Measurements from ENCODE around the gene MT1A. TPM values are rescaled to one million over a fixed set of nuclear protein-coding genes. Genes with fewer than 3 reads are reported as not detected.

MT1A gene
- total RNA-seq, 1 experiment from 2014 or later = not detected

- Histone ChIP-seq H3K27me3 (no peaks in the 10 kb centered on the region), H3K4me1 (peaks cover 34% of the 10 kb centered on the region), H3K4me3 (peak overlapping the region; percentile 28), H3K27ac (peak overlapping the region; percentile 89), H3K9me3 (replicated peaks) (no peaks in the 10 kb centered on the region), H3K36me3 (no peaks in the 10 kb centered on the region)
- peak; percentile 74 to 79 for DNase-seq
Measured at GRCh38 chr16:56607109-56607618, 31.3 kb upstream of the MT1A start.

GRCh38 chr16:56607675-56608042 is 30.8 kb upstream of the MT1A start:
- H3K27ac ChIP-seq = peak overlapping the region; percentile 89
- H3K36me3 ChIP-seq = no peaks in the 10 kb centered on the region
- no peak for DNase-seq
- no peaks in the 10 kb centered on the region for H3K27me3 ChIP-seq
- no peaks in the 10 kb centered on the region for H3K9me3 ChIP-seq (replicated peaks)
- H3K4me1 ChIP-seq = peaks cover 34% of the 10 kb centered on the region
- peak overlapping the region; percentile 67 for H3K4me3 ChIP-seq

- no peaks in the 10 kb centered on the region for H3K9me3 ChIP-seq (replicated peaks)
- H3K4me1 ChIP-seq = peaks cover 34% of the 10 kb centered on the region
- H3K27me3 ChIP-seq = no peaks in the 10 kb centered on the region
- peak within 1 kb of the TSS; percentile 89 for H3K27ac ChIP-seq
- no peaks in the 10 kb centered on the region for H3K36me3 ChIP-seq
- DNase-seq = peak; percentile 96 to 98
- peak within 1 kb of the TSS; percentile 67 for H3K4me3 ChIP-seq
Measured at GRCh38 chr16:56608043-56608875, 30.2 kb upstream of the MT1A start, which contains the start of gene MT2A. Gene MT2A (plus strand): TSS chr16:56608584. CDS start chr16:56608656, 72 bp downstream.

- H3K9me3 ChIP-seq (replicated peaks) = no peaks in the 10 kb centered on the region
- no peaks in the 10 kb centered on the region for H3K27me3 ChIP-seq
- DNase-seq = peak; percentile 37 to 51
- H3K27ac ChIP-seq = peak overlapping the region; percentile 89
- H3K36me3 ChIP-seq = no peaks in the 10 kb centered on the region
- H3K4me3 ChIP-seq = peak overlapping the region; percentile 67
- H3K4me1 ChIP-seq = peaks cover 34% of the 10 kb centered on the region
Measured at GRCh38 chr16:56608876-56609462, 29.5 kb upstream of the MT1A start.

GRCh38 chr16:56609463-56609921 is 29.0 kb upstream of the MT1A start:
- peaks cover 34% of the 10 kb centered on the region for H3K4me1 ChIP-seq
- H3K27me3 ChIP-seq = no peaks in the 10 kb centered on the region
- peak overlapping the region; percentile 89 for H3K27ac ChIP-seq
- peak overlapping the region; percentile 67 for H3K4me3 ChIP-seq
- peak; percentile 81 to 88 for DNase-seq
- H3K36me3 ChIP-seq = no peaks in the 10 kb centered on the region
- H3K9me3 ChIP-seq (replicated peaks) = no peaks in the 10 kb centered on the region

DNA sequence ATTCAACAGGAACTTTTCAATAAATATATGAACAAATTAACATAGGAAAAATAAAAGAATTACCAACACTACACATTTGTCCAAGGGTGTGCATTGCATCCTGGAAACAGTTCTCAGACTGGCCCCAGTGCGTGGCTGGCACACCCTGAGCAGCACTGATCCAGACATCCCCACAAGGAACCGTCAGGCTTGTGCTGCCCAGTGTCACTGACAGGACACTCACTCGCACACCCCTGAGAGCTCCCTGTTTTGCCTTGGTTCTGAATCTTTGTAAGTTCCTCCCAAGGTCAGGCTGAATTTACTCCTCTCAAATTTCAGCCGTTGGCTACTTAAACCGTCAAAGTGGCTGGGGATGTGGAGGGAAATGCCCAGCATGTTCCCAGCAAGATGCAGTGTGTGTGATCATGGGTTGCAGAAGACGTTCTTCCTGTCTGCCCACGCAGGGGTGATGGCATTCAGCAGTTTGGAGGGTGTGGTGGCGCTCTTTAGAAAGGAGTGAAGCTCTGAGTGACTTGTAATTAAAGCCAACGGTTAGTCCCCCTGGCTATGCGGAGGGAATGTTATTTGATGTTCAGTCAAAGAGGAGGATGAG is 28.4 kb upstream of the MT1A start:
- Histone ChIP-seq H3K27me3 (no peaks in the 10 kb centered on the region), H3K9me3 (replicated peaks) (no peaks in the 10 kb centered on the region), H3K27ac (peak overlapping the region; percentile 89), H3K36me3 (no peaks in the 10 kb centered on the region), H3K4me1 (peaks cover 34% of the 10 kb centered on the region), H3K4me3 (peak overlapping the region; percentile 67)
- peak; percentile 51 to 69 for DNase-seq

GRCh38 chr16:56610609-56611111 is 27.8 kb upstream of the MT1A start:
- Histone ChIP-seq H3K27me3 (no peaks in the 10 kb centered on the region), H3K27ac (peak overlapping the region; percentile 89), H3K9me3 (replicated peaks) (no peaks in the 10 kb centered on the region), H3K4me3 (no peak overlapping the region), H3K36me3 (no peaks in the 10 kb centered on the region), H3K4me1 (peaks cover 34% of the 10 kb centered on the region)
- DNase-seq = peak in 1 of 2 experiments; percentile 17

- peaks cover 34% of the 10 kb centered on the region for H3K4me1 ChIP-seq
- DNase-seq = peak in 1 of 2 experiments; percentile 47
- no peak overlapping the region for H3K27ac ChIP-seq
Measured at GRCh38 chr16:56611281-56611833, 27.1 kb upstream of the MT1A start.

GRCh38 chr16:56613706-56614105 is 24.8 kb upstream of the MT1A start:
- Histone ChIP-seq H3K27ac (no peak overlapping the region), H3K27me3 (peaks cover 4% of the 10 kb centered on the region; the same call in 1 of the 2 replicates), H3K4me1 (peaks cover 19% of the 10 kb centered on the region)

More at GRCh38 chr16:56611281-56611833, 27.1 kb upstream of the MT1A start:
- Histone ChIP-seq H3K36me3 (no peaks in the 10 kb centered on the region), H3K27me3 (no peaks in the 10 kb centered on the region), H3K4me3 (no peak overlapping the region), H3K9me3 (replicated peaks) (no peaks in the 10 kb centered on the region)

GRCh38 chr16:56614549-56614991 is 23.9 kb upstream of the MT1A start:
- peaks cover 19% of the 10 kb centered on the region for H3K4me1 ChIP-seq
- no peaks in the 10 kb centered on the region for H3K9me3 ChIP-seq (replicated peaks)
- no peaks in the 10 kb centered on the region for H3K36me3 ChIP-seq
- H3K27me3 ChIP-seq = peaks cover 10% of the 10 kb centered on the region; the same call in 1 of the 2 replicates
- no peak overlapping the region for H3K4me3 ChIP-seq
- DNase-seq = no peak
- no peak overlapping the region for H3K27ac ChIP-seq

More at GRCh38 chr16:56613706-56614105, 24.8 kb upstream of the MT1A start:
- Histone ChIP-seq H3K4me3 (no peak overlapping the region), H3K36me3 (no peaks in the 10 kb centered on the region), H3K9me3 (replicated peaks) (no peaks in the 10 kb centered on the region)
- no peak for DNase-seq

- peaks cover 14% of the 10 kb centered on the region for H3K4me1 ChIP-seq
- H3K9me3 ChIP-seq (replicated peaks) = no peaks in the 10 kb centered on the region
- H3K27ac ChIP-seq = no peak overlapping the region
- H3K36me3 ChIP-seq = no peaks in the 10 kb centered on the region
- H3K27me3 ChIP-seq = peaks cover 15% of the 10 kb centered on the region
- H3K4me3 ChIP-seq = no peak overlapping the region
- DNase-seq = no peak
Measured at GRCh38 chr16:56615353-56615752, 23.1 kb upstream of the MT1A start.

DNA sequence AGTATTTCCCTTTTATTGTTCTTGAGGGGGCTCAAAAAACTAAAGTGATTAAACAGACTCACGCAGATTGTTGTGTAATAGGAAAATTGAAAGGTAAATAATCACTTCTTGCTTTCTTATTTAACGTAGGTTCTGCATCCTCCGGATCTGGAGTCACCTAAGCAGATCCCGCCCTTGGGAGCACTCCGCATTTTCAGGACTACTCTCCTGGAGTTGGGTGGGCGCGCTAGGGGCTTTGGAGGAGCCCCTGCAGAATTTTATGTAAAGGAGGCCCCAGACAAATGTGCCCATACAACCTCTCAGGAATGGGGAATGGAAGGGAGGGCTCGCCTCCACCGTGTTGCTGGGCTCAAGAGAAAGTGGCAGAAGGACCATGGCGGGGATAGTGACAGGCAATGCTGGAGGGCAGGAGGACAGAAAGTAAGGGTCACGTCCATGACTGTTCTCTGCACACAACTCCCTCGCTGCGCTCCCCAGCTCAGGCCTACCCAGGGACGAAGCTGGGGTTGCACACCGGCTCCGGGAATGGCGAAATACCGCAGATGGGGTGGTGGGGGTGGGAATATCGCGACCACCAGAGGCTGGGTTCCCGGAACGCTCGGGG is 21.8 kb upstream of the MT1A start:
- Histone ChIP-seq H3K4me1 (peaks cover under 1% of the 10 kb centered on the region), H3K27me3 (peaks cover 15% of the 10 kb centered on the region), H3K4me3 (no peak overlapping the region), H3K27ac (no peak overlapping the region), H3K9me3 (replicated peaks) (no peaks in the 10 kb centered on the region), H3K36me3 (no peaks in the 10 kb centered on the region)
- DNase-seq = no peak

DNA sequence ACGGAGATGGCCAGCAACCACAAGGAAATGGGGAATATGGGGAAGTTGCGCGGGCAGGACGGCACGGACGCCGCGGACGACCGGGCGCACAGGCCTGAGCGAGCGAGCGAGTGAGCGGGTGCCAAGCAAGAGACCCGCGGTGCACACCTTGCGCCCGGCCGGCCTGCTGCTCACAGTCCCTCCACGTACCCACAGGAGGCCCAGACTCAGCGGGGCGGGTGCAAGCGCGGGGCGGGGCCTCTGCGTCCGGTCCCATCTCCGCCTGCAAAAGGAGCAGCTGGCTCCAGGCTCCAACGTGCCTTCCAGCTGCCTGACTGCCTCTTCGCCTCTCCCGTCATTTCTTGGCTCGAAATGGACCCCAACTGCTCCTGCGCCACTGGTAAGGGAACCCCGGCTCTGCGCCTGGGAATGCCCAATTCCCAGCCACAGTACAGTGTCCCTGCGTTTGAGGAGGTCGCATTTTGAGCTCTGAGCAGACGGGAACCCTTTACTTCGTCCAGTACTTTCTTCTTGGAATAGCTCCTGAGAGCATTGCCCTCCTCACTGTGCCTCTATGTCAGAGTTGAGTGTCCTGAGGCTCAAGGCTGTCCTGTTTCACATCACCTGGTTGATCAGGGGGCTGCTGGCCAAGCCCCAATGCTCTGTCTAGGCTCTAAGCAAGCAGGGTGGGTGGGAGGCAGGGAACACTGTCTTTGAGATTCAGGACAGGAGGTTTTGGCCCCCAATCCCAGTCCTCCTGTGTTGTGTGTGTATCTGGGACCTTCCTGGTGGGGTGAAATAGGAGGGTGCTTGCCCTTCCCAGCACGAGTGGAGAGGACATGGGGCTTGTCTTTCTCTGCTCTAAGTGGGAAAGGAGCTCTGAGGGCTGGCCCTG is 21.0 kb upstream of the MT1A start:
- H3K36me3 ChIP-seq = no peaks in the 10 kb centered on the region
- no peak overlapping the region for H3K4me3 ChIP-seq
- no peaks in the 10 kb centered on the region for H3K4me1 ChIP-seq
- DNase-seq = no peak
- H3K27me3 ChIP-seq = peaks cover 15% of the 10 kb centered on the region
- no peaks in the 10 kb centered on the region for H3K9me3 ChIP-seq (replicated peaks)
- no peak overlapping the region for H3K27ac ChIP-seq

All from SJCRH30 (cell line).